Measurements from ENCODE around the gene FARP1. TPM values are rescaled to one million over a fixed set of nuclear protein-coding genes. Genes with fewer than 3 reads are reported as not detected.

FARP1 gene
- total RNA-seq, 1 donor from 2014 or later = 357 TPM

- DNase-seq (ENCODE audit: extremely low spot score, unreplicated experiment) = no peak
- Mint-ChIP-seq H3K9me3 (ENCODE audit: unreplicated experiment) (no peaks in the 10 kb centered on the region), H3K4me1 (ENCODE audit: unreplicated experiment) (peaks cover 9% of the 10 kb centered on the region), H3K4me3 (ENCODE audit: unreplicated experiment) (no peak overlapping the region), H3K36me3 (ENCODE audit: unreplicated experiment) (peaks cover 22% of the 10 kb centered on the region), H3K27ac (ENCODE audit: unreplicated experiment) (no peak overlapping the region), H3K27me3 (ENCODE audit: unreplicated experiment) (no peaks in the 10 kb centered on the region)
- no peak for TF ChIP-seq CTCF (IDR thresholded peaks at IDR 0.05)
Observed at GRCh38 chr13:98353750-98354149, 210.9 kb downstream of the FARP1 start.

- Mint-ChIP-seq H3K36me3 (ENCODE audit: unreplicated experiment) (peaks cover 21% of the 10 kb centered on the region), H3K9me3 (ENCODE audit: unreplicated experiment) (no peaks in the 10 kb centered on the region), H3K27me3 (ENCODE audit: unreplicated experiment) (no peaks in the 10 kb centered on the region), H3K27ac (ENCODE audit: unreplicated experiment) (no peak overlapping the region), H3K4me1 (ENCODE audit: unreplicated experiment) (peaks cover 10% of the 10 kb centered on the region), H3K4me3 (ENCODE audit: unreplicated experiment) (no peak overlapping the region)
- no peak for TF ChIP-seq CTCF (IDR thresholded peaks at IDR 0.05)
- DNase-seq (ENCODE audit: extremely low spot score, unreplicated experiment) = no peak
Observed at GRCh38 chr13:98358937-98359336, 216.0 kb downstream of the FARP1 start.

GRCh38 chr13:98360545-98360944 is 217.7 kb downstream of the FARP1 start:
- no peak for TF ChIP-seq CTCF (IDR thresholded peaks at IDR 0.05)
- Mint-ChIP-seq H3K36me3 (ENCODE audit: unreplicated experiment) (peaks cover 21% of the 10 kb centered on the region), H3K27ac (ENCODE audit: unreplicated experiment) (no peak overlapping the region), H3K4me1 (ENCODE audit: unreplicated experiment) (peaks cover 16% of the 10 kb centered on the region), H3K27me3 (ENCODE audit: unreplicated experiment) (no peaks in the 10 kb centered on the region), H3K4me3 (ENCODE audit: unreplicated experiment) (no peak overlapping the region), H3K9me3 (ENCODE audit: unreplicated experiment) (no peaks in the 10 kb centered on the region)
- no peak for DNase-seq (ENCODE audit: extremely low spot score, unreplicated experiment)

- Mint-ChIP-seq H3K9me3 (ENCODE audit: unreplicated experiment) (no peaks in the 10 kb centered on the region), H3K4me1 (ENCODE audit: unreplicated experiment) (peaks cover 32% of the 10 kb centered on the region), H3K27ac (ENCODE audit: unreplicated experiment) (no peak overlapping the region)
Observed at GRCh38 chr13:98363326-98363725, 220.4 kb downstream of the FARP1 start.

GRCh38 chr13:98364179-98364578 is 221.3 kb downstream of the FARP1 start:
- Mint-ChIP-seq H3K4me1 (ENCODE audit: unreplicated experiment) (peaks cover 36% of the 10 kb centered on the region), H3K27ac (ENCODE audit: unreplicated experiment) (no peak overlapping the region), H3K36me3 (ENCODE audit: unreplicated experiment) (peaks cover 28% of the 10 kb centered on the region), H3K9me3 (ENCODE audit: unreplicated experiment) (no peaks in the 10 kb centered on the region), H3K4me3 (ENCODE audit: unreplicated experiment) (no peak overlapping the region), H3K27me3 (ENCODE audit: unreplicated experiment) (no peaks in the 10 kb centered on the region)
- no peak for DNase-seq (ENCODE audit: extremely low spot score, unreplicated experiment)
- no peak for TF ChIP-seq CTCF (IDR thresholded peaks at IDR 0.05)

More at GRCh38 chr13:98363326-98363725, 220.4 kb downstream of the FARP1 start:
- Mint-ChIP-seq H3K4me3 (ENCODE audit: unreplicated experiment) (no peak overlapping the region), H3K27me3 (ENCODE audit: unreplicated experiment) (no peaks in the 10 kb centered on the region), H3K36me3 (ENCODE audit: unreplicated experiment) (peaks cover 25% of the 10 kb centered on the region)
- TF ChIP-seq CTCF (IDR thresholded peaks at IDR 0.05) = no peak
- no peak for DNase-seq (ENCODE audit: extremely low spot score, unreplicated experiment)
